Measurements from ENCODE around the gene MCCC1.
"Not testable (repeated sequence)": the region's sequence is repeated elsewhere in the genome, so short reads cannot be mapped to it uniquely, and the experiment has no call there.

Gene MCCC1

DNA sequence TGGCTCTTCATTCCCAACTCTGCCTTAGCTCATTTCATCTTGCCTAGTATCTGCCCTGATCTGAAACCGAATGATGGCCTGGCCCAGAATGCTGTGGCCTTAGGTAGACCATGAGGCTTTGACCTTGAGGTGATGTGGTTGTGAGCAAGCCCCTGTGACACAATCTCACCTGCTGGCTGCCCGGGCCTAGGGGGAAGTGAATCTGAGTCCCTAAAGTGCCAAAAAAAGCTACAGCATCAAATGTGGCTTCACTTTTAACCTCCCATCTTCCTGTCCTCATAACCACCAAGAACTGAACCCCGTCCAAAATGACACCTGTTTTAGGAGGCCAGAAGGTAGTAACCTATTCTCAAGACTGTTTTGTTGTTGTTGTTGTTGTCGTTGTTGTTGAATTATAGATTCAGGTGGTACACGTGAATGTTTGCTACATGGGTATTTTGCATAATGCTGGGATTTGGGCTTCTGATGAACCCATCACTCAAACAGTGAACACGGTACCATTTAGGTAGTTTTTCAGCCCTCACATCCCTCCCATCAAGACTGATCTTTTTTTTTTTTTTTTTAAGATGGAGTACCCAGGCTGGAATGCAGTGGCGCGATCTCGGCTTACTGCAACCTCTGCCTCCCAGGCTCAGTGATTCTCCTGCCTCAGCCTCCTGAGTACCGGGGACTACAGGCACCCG lies 54.6 kb downstream of the MCCC1 start:
- DNase-seq (ENCODE audit: low read depth): no peak

DNA sequence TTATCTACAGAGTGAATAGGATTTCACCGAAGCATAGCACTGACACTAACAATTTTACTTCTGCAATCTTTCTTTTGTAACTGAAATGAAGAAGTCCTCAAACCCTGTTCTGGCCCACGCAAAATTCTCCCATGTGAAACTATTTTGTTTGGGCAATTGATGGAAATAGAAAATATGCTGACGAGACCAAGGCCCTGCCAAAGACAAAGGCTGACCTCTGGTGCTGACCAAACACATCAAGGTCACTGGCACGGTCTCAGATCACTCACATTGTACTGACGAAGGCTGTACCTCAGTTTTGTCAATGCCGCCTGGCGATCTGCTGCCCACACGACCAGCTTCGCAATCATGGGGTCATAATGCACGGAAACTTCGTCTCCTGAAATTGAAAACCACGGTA lies 60.5 kb downstream of the MCCC1 start:
- DNase-seq (ENCODE audit: low read depth): no peak

DNA sequence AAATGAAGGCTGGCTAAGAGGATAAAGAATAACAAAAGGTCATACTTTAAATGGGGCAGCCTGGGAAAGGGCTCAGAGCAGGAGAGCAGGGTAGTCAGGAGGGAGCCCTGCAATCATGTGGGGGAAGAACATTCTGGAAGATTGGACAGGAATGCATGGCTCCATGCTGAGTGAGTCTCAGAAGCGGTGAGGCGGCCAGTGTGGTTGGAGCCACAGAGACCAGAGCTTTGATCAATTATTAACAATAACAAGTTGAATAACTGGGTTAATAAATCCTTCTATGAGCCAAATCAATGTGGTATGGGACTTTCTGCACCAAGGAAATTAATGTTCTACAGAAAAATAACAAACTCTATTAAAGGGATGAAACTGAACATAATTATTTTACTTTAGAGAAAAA lies 61.1 kb downstream of the MCCC1 start:
- DNase-seq (ENCODE audit: low read depth): no peak

DNA sequence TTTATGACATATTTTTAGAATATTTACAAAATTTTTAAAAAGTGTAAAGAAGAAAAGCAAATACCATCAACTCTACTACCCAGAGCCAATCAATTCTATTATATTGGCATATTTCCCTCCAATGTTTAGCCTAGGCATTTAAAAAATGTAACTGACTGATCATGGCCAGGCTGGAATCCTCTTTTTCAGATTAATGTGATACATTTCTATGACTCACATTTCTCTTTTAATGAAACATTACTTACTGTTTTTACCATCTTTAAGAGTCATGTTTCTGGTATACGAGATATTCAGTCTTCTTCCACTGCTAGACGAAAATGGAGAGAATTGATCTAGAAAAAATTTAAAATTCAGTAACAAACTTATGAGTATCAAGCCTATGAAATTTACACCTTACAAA lies 65.5 kb downstream of the MCCC1 start:
- no peak for DNase-seq (ENCODE audit: low read depth)

DNA sequence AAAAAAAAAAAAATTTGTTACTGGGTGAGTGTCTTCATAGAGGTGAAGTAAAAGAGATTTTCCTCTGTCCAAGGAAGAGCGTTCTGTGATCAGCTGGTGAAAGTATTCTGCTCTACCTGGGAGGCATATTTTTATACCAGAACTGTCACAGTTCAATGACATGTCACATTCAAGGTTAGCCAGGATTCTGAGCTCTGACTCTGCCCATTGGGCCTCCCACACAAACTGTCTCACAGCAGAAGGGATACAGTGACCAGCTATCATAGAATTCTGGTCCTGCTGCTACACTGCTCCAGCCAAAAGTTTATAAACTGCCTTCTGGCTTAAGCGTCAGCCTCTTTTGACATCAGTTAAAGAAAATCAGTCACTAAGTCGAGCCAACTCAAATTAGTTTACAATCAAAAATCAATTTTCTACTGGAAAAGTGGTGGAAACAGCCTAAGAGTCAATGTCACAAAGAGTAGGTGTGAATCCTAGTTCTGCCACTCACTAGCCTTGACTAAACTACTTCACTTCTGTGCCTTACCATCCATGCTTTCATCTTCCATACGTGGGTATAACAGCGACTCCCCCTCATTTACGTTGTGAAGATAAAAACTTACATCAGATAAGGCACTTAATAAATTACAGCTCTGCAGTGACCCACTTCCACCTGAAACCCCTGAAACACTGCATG lies 66.3 kb downstream of the MCCC1 start:
- DNase-seq (ENCODE audit: low read depth): no peak

DNA sequence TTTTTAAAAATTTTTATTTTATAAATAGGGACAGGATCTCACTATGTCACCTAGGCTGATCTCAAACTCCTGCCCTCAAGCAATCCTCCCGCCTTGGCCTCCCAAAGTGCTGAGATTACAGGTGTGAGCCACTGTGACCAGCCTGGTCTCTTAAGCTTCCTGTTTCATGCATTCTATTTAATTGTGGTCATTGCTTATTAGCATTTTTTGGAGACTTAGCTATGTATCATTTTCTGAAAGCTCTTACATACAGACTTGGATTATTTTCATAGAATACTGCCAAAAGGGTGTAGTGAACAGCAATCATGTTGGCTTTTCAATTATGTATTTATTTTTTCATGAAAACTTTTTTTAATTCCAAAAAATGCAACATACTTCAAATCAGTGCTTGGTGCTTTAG lies 67.5 kb downstream of the MCCC1 start:
- DNase-seq (ENCODE audit: low read depth): no peak

DNA sequence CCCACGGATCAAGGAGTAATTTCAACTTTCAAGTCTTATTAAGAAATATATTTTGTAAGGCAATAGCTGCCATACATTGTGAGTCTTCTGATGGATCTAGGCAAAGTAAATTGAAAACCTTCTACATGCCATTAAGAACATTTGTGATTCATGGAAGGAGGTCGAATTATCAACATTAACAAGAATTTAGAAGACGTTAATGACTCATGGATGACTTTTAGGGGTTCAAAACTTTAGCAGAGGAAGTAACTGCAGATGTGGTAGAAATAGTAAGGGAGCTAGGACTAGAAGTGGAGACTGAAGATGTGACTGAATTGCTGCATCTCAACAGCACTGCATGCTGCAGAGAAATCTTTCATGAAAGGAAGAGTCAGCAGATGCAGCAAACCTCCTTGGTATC lies 70.9 kb downstream of the MCCC1 start:
- DNase-seq (ENCODE audit: low read depth): no peak

DNA sequence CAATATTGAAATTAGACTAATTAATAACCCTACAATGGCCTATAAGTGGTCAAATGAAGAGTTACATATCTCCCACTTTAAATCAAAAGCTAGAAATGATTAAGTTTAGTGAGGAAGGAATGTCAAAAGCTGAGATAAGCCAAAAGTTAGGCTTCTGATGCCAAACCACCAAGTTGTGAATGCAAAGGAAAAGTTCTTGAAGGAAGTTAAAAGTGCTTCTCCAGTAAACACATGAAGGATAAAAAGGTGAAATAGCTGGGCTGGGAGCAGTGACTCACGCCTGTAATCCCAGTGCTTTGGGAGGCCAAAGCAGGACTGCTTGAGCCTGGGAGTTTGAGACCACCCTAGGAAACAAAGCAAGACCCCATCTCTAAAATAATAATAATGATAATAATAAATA lies 72.0 kb downstream of the MCCC1 start:
- no peak for DNase-seq (ENCODE audit: low read depth)

DNA sequence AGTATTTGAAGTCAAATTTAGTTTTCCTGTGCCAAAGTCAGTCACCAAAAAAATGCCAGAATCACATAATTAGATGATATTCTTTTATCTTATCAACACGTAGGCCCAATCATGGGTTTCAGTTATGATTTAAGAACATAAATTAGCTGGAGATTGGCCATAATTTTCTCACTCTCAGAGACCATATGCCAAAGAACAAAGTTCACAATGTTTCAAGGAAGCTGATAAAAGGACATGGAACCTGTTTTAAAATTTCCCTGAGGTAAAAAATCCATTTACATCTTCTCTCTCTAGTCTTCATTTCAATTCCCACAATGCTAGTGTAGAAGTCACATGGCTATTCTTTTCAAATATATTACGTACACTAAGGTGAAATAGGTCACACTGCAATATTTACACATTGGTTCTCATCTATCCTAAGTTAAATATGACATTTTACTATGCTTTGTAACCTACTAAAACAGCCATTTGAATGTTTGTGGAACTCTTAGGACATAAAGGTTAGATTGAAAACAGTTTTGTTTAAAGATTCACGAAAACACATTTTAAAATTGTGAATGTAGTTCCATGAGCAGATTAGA lies 76.3 kb downstream of the MCCC1 start:
- DNase-seq (ENCODE audit: low read depth): no peak

DNA sequence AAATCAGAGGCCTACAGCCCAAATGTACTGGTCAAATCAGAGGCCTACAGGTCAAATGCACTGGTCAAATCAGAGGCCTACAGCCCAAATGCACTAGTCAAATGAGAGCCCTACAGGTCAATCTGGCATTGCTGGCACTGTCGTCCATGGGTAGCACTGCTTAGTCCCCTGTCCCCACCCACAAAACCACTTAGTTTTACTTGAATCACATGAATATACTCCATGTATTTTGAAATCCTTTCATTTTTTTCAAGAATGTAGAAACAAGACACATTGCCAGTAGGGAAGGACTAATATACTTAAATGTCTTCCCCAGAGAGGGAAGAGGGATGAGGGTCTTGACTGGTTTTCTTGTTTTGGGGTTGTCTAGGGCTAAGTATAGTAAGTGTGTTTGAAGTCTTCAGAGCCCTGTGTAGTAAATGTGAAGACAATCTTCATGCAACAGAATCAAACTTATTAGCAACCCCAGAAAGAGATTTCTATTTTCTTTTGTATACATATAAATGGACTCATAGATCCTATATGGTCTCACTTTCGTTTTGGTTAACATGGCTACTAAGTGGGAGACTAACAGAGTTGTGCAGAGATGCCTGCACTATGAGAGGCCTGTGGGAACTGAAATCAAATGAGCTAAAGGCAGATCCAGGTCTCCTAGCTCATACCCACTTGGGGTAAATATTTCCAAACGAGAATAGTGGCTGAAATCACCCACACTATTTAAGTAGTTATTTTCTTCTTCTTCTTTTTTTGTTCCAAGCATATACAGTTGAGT lies 80.7 kb downstream of the MCCC1 start:
- DNase-seq (ENCODE audit: low read depth): peak; percentile 35

DNA sequence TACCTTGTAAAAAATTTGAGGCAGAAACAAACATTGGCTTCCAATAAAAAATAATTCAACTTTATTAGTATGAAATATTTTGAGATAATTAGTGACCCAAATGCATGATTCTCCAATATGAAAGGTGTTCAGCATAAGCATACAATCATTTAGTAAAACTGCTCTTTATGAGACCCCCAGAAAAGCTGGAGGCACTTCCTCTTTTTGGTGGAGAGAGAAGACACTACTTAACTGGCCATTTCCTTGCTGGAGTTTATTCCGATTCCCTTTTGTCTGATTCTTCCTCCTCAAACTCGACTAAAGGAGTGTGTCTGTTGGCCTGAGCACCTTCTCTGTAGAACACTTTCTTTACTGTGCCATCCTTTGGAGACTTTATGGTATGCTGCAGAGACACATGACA lies 84.1 kb downstream of the MCCC1 start:
- DNase-seq (ENCODE audit: low read depth): no peak

DNA sequence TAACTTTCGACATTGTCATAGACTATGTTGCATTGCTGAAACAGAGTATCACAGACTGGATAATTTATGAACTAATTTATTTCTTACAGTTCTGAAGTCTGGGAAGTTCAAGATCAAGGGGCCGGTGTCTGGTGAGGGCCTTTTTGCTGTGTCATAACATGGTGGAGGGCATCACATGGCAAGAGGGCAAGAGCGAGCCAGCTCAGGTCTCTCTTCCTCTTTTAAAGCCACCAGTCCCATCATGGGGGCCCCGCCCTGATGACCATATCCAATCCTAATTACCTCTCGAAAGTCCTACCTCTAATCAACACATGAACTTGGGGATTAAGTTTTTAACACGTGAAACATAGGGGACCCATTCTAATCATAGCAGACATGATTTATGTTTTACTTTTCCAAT lies 85.4 kb downstream of the MCCC1 start:
- DNase-seq (ENCODE audit: low read depth): no peak

DNA sequence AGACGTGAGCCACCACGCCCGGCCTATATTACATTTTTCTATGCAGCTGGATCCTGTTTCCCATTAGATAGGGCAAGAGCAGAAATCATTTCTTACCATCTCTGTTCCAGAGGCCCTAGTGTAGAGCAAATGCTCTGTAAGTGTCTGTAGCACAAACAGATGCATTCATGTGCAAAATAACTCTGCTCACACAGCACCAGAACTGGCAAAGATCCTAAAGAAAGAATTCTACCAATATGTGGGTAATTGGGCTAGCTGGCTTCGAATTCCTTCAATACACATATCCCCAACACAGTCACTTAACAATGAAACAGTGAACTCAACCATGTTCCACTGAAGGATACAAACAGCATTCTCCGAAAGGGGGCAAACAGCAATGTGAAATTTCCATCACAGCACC lies 86.2 kb downstream of the MCCC1 start:
- no peak for DNase-seq (ENCODE audit: low read depth)

DNA sequence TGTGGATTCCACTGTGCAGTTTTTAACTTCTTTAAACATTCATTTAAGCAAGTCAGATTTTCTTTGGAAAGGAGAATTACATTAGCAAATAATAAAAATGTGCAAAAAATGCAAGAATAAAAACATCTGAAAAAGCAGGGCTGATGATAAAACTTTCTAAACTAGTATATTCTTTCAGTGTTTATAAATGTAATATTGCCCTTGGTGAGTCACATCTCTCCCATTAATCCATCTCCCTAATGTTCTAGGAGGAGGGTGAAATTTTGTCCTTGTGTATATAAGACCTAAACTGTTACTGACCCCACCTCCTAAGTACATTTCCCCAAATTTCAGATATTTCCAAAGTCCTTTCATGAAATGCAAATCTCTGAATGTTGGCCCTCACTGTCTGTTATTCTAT lies 90.5 kb downstream of the MCCC1 start:
- DNase-seq (ENCODE audit: low read depth): no peak

DNA sequence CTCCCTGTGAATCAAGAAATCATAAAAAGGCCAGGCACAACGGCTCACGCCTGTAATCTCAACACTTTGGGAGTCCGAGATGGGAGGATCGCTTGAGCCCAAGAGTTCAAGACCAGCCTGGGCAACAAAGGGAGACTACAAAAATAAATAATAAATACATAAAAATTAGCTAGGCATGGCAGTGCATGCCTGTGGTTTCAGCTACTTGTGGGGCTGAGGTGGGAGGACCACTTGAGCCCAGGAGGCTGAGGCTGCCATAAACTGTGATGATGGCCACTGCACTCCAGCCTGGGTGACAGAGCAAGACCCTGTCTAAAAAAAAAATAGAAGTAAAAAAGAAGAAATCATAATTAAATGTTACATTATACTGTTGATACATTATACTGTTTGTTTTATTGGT lies 91.0 kb downstream of the MCCC1 start:
- DNase-seq (ENCODE audit: low read depth): no peak

DNA sequence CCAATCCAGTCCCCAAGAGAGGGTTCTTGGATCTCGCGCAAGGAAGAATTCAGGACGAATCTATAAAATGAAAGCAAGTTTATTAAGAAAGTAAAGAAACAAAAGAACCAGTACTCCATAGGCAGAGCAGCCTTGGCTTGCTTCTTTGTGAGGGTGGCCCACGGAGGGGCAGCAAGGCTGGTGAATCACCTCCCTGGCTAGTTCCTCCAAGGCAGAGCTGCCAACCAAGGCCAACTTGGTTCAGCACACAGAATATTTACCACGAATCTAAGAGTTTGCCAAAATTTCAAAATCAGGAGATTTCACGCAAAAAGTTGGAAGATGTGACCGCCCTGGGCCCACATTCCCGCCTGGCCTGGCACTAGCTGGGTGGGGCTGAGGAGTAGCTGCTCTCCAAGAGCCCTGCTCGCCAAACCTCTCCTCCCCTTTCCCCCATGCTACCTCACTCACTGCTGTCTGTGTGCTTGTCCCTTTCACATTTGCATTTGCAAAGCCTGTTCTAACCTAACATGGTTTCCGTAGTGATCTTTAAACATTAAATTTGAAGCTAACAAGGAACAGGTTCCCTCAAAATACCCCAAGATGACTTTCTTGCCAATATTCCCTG lies 92.8 kb downstream of the MCCC1 start:
- DNase-seq (ENCODE audit: low read depth): no peak

DNA sequence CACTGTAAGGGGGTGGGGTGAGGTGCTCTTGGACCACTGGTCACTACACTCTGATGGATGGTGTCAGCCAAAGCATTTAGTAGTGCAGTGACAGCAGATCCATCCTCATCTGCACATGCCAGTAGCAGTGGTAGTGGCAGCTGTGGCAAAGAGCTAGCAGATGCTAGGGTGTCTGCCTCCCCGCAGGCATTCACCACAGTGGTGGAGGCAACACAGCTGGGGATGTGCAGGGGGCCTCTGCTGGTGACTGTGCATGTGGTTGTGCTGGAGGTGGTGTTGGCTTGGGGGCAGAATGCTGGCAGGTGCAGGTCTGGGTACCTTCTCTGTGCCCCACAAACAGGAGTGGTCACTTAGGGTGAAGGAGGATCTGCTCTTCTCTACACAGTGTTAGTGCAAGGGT lies 99.5 kb downstream of the MCCC1 start:
- no peak for DNase-seq (ENCODE audit: low read depth)

DNA sequence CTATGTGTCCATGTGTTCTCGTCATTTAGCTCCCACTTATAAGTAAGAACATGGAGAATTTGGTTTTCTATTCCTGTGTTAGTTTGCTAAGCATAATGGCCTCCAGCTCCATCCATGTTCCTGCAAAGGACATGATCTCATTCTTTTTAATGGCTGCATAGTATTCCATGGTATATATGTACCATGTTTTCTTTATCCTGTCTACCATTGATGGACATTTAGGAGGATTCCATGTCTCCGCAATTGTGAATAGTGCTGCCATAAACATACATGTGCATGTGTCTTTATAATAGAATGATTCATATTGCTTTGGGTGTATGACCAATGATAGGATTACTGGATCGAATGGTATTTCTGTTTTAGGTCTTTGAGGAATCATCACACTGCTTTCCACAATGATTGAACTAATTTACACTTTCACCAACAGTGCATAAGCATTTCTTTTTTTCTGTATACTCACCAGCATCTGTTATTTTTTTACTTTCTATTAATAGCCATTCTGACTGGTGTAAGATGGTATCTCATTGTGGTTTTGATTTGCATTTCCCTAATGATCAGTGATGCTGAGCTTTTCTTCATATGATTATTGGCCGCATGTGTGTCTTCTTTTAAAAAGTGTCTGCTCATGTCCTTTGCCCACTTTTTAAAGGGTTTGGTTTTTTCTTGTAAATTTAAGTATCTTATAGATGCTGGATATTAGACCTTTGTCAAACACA lies 105.7 kb downstream of the MCCC1 start:
- DNase-seq (ENCODE audit: low read depth): not testable (repeated sequence)

DNA sequence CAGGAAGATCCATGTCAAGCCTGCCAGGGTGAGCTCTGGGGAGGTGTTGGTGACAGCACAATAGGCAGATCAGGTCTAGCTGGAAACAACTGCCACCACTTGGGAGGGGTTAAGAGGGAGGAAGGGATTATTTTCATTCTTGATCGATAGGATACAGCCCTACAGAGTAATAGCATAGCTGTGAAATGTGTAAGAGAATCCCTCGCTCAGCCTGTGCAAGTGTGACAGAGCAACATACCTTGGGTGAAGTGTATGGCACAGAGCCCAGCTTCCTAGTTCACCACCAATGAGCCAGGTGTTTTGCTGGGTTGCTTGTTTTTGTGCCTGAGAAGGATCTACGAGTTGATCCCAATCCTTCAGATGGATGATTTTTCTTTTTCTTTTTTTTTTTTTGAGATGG lies 109.7 kb downstream of the MCCC1 start:
- no peak for DNase-seq (ENCODE audit: low read depth)

DNA sequence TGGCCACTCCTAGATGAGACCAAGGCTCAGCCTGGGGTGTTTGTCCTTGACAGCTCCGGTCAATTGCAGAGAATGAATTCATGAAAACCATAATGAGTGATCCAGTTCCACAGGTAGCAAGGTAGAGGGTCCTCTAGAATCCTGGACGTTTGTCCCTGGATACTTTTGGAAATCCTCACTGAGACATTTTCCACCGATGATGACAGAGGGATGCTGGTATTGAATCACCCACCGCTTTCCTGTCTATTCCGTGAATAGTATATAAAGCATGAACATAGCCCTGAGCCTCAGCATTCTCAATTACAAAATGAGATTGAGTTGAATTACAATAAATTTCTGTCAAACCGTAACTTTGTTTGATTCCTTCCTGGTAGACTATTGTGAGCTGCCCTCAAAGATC lies 113.3 kb downstream of the MCCC1 start:
- no peak for DNase-seq (ENCODE audit: low read depth)

DNA sequence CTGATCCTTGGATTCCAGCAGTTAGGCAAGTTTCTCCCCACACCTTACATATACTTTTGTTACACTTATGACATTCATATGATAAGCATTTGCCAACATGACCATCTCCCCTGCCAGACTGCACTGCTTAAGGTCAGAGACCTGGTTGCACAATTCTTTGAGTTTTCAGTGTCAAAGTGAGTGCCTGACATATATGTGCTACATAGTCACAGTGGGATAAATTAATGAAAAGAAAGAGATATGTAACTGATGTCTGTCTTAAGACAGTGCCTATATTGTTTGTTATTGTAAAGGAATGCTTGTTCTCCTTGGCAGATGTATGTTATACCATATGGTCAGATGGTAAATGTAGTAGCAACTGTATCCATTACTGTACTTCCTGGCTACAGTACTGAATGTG lies 115.4 kb downstream of the MCCC1 start:
- no peak for DNase-seq (ENCODE audit: low read depth)

DNA sequence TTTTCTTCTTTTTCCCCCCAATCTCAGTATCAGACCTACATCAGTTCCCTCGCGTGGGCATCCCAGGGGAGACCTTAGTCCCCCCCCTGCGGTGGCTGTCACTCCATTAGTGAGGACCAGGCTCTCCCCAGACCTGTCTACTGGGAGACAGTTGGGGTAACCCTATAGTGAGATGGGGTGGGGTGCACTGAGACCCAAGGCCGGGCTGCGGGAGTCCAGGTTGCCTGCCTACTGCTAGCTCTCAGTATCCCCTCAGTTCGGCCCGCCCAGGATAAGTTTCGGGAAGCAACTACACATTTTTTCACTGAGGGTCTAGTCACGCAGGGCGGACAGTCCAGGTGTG lies 118.3 kb downstream of the MCCC1 start:
- DNase-seq (ENCODE audit: low read depth): no peak
